CD4-positive, alpha-beta memory T cell (primary cell): ENCODE data around the gene INPP5A. TPM values are rescaled to one million over a fixed set of nuclear protein-coding genes. Genes with fewer than 3 reads are reported as not detected.

Experiments
- CTCF ChIA-PET: fragments of 350-600 bp; sonication (Branson Sonifier 250); formaldehyde crosslinking; loops from one replicate; lab custom pipeline; 2021; ENCODE audit warnings: inconsistent platforms; ENCODE audit not compliant: partially characterized antibody; lab: Charles Lee
- POLR2A ChIA-PET: fragments of 350-600 bp; sonication (Branson Sonifier 250); formaldehyde crosslinking; loops from one replicate; lab custom pipeline; 2021; ENCODE audit not compliant: partially characterized antibody; lab: Charles Lee
- DNase-seq, 5 donors: peaks; one replicate each; pipeline versions ENCODE4 v3.0.0 to v3.0.0-alpha.2; 2020 to 2022; ENCODE audit warnings: mixed read lengths in 1 of 5
- H3K27ac ChIP-seq: one replicate; pipeline ENCODE4 v1.7.0; 2013; ENCODE audit warnings: low read depth, low read length
- H3K27me3 ChIP-seq: 2 replicates; pipeline ENCODE4 v1.7.0; 2013; ENCODE audit warnings: mild to moderate bottlenecking, low read length, moderate library complexity; ENCODE audit not compliant: insufficient read depth
- H3K36me3 ChIP-seq: 2 replicates; pipeline ENCODE4 v1.7.0; 2013; ENCODE audit warnings: mild to moderate bottlenecking, low read length, moderate library complexity; ENCODE audit not compliant: insufficient read depth
- H3K4me1 ChIP-seq: 2 replicates; pipeline ENCODE4 v1.7.0; 2013; ENCODE audit warnings: mild to moderate bottlenecking, low read length, moderate library complexity; ENCODE audit not compliant: insufficient read depth
- H3K4me3 ChIP-seq, 2 donors: one replicate each; pipeline ENCODE4 v1.7.0; 2013; ENCODE audit warnings: low read length in 2 of 2, mild to moderate bottlenecking in 1 of 2
- H3K9me3 ChIP-seq, 2 donors: one replicate each; pipeline ENCODE4 v1.7.0; 2013; ENCODE audit warnings: low read length in 2 of 2, control low read depth in 1 of 2; ENCODE audit not compliant: control insufficient read depth in 1 of 2
- H3K27ac Mint-ChIP-seq, 7 donors: one replicate each; pipeline ENCODE4 v1.8.0; 2020 to 2021; ENCODE audit warnings: mixed read lengths in 7 of 7, mild to moderate bottlenecking in 6 of 7, inconsistent platforms in 3 of 7, moderate library complexity in 3 of 7
- H3K27me3 Mint-ChIP-seq, 2 donors: one replicate each; pipeline ENCODE4 v1.8.0; 2020 to 2021; ENCODE audit warnings: mixed read lengths in 2 of 2
- H3K36me3 Mint-ChIP-seq, 2 donors: one replicate each; pipeline ENCODE4 v1.8.0; 2020 to 2021; ENCODE audit warnings: mixed read lengths in 2 of 2, inconsistent platforms in 1 of 2, mild to moderate bottlenecking in 1 of 2
- H3K4me1 Mint-ChIP-seq, 4 donors: one replicate each; pipeline ENCODE4 v1.8.0; 2020 to 2021; ENCODE audit warnings: mixed read lengths in 4 of 4, mild to moderate bottlenecking in 1 of 4
- H3K4me3 Mint-ChIP-seq, 8 donors: one replicate each; pipeline ENCODE4 v1.8.0; 2020 to 2021; ENCODE audit warnings: mixed read lengths in 8 of 8, mild to moderate bottlenecking in 7 of 8, moderate library complexity in 6 of 8, inconsistent platforms in 3 of 8
- H3K9me3 Mint-ChIP-seq, 8 donors: one replicate each; pipeline ENCODE4 v1.8.0; 2020 to 2021; ENCODE audit warnings: mixed read lengths in 8 of 8, mild to moderate bottlenecking in 5 of 8, inconsistent platforms in 3 of 8, moderate library complexity in 1 of 8
- intact Hi-C: fragments of 100-400 bp; cut with micrococcal nuclease; formaldehyde crosslinking; loops from one replicate; pipeline ENCODE4 v1.15.1; 2023
- polyA plus RNA-seq, 2 donors: library from polyadenylated mRNA; unstranded; fragments of 300-500 nt; fragmentation: Illumina TruSeq; gene quantifications; one replicate each; pipeline ENCODE4 v1.2.3, GENCODE V29; 2021
- total RNA-seq, 2 experiments: library from RNA; stranded (reverse); gene quantifications; one replicate each; pipeline ENCODE4 v1.2.3, GENCODE V29; 2021

The INPP5A gene
- total and polyA plus RNA-seq, 4 experiments from 2014 or later = 0.61 to 19.3 (median 10.8) TPM

GRCh38 chr10:132493246-132493755, 44.3 kb upstream of the INPP5A start:
- no peaks in the 10 kb centered on the region for H3K27me3 ChIP-seq
- Mint-ChIP-seq H3K4me1 (no peaks in the 10 kb centered on the region), H3K36me3 (no peaks in the 10 kb centered on the region), H3K9me3 (peaks cover 0 to 3% (median 0%) of the 10 kb centered on the region in 8 donors), H3K27me3 (peaks cover 1 to 4% of the 10 kb centered on the region in 2 donors), H3K27ac (peak overlapping the region in 1 of 7 donors; percentile 29), H3K4me3 (no peak overlapping the region)
- H3K4me3 ChIP-seq = no peak overlapping the region
- no peaks in the 10 kb centered on the region for H3K4me1 ChIP-seq
- no peaks in the 10 kb centered on the region for H3K9me3 ChIP-seq
- ChIA-PET CTCF (no interaction called here), POLR2A (no interaction called here)
- intact Hi-C loops = no loop called here
- H3K27ac ChIP-seq = no peak overlapping the region
- DNase-seq = no peak
- no peaks in the 10 kb centered on the region for H3K36me3 ChIP-seq

GRCh38 chr10:132493756-132494290, 43.8 kb upstream of the INPP5A start:
- intact Hi-C loops = no loop called here
- Mint-ChIP-seq H3K27me3 (peaks cover 4 to 9% of the 10 kb centered on the region in 2 donors), H3K36me3 (no peaks in the 10 kb centered on the region), H3K4me3 (no peak overlapping the region), H3K4me1 (no peaks in the 10 kb centered on the region), H3K9me3 (peaks cover 0 to 3% (median 0%) of the 10 kb centered on the region in 8 donors), H3K27ac (peak overlapping the region in 1 of 7 donors; percentile 9)
- Histone ChIP-seq H3K36me3 (no peaks in the 10 kb centered on the region), H3K9me3 (no peaks in the 10 kb centered on the region), H3K4me1 (no peaks in the 10 kb centered on the region), H3K4me3 (no peak overlapping the region), H3K27me3 (no peaks in the 10 kb centered on the region), H3K27ac (no peak overlapping the region)
- ChIA-PET CTCF (no interaction called here), POLR2A (no interaction called here)
- DNase-seq = no peak

- ChIA-PET CTCF (no interaction called here), POLR2A (no interaction called here)
- H3K27ac Mint-ChIP-seq = no peak overlapping the region
- H3K4me1 Mint-ChIP-seq = no peaks in the 10 kb centered on the region
- no peak for DNase-seq
- Histone ChIP-seq H3K9me3 (no peaks in the 10 kb centered on the region), H3K4me1 (no peaks in the 10 kb centered on the region), H3K36me3 (no peaks in the 10 kb centered on the region), H3K27me3 (no peaks in the 10 kb centered on the region), H3K27ac (no peak overlapping the region), H3K4me3 (no peak overlapping the region)
- no peaks in the 10 kb centered on the region for H3K36me3 Mint-ChIP-seq
- peaks cover 4 to 11% of the 10 kb centered on the region in 2 donors for H3K27me3 Mint-ChIP-seq
- intact Hi-C loops = no loop called here
- H3K4me3 Mint-ChIP-seq = no peak overlapping the region
- peaks cover 0 to 3% (median 0%) of the 10 kb centered on the region in 8 donors for H3K9me3 Mint-ChIP-seq
Observed at GRCh38 chr10:132494866-132495630, 42.5 kb upstream of the INPP5A start.

GRCh38 chr10:132496360-132497062, 41.1 kb upstream of the INPP5A start:
- CTCF ChIA-PET = no interaction called here
- no peak for DNase-seq
- no peak overlapping the region for H3K27ac ChIP-seq
- Mint-ChIP-seq H3K4me3 (no peak overlapping the region), H3K9me3 (peaks cover 0 to 3% (median 0%) of the 10 kb centered on the region in 8 donors), H3K36me3 (no peaks in the 10 kb centered on the region), H3K27me3 (peaks cover 4 to 12% of the 10 kb centered on the region in 2 donors), H3K4me1 (no peaks in the 10 kb centered on the region), H3K27ac (no peak overlapping the region)
- no peaks in the 10 kb centered on the region for H3K36me3 ChIP-seq
- H3K27me3 ChIP-seq = no peaks in the 10 kb centered on the region
- POLR2A ChIA-PET = no interaction called here
- H3K9me3 ChIP-seq = no peaks in the 10 kb centered on the region
- intact Hi-C loops = no loop called here
- no peaks in the 10 kb centered on the region for H3K4me1 ChIP-seq
- no peak overlapping the region for H3K4me3 ChIP-seq

- Histone ChIP-seq H3K4me1 (no peaks in the 10 kb centered on the region), H3K9me3 (no peaks in the 10 kb centered on the region), H3K27ac (no peak overlapping the region), H3K27me3 (no peaks in the 10 kb centered on the region), H3K36me3 (no peaks in the 10 kb centered on the region), H3K4me3 (no peak overlapping the region)
- ChIA-PET CTCF (no interaction called here), POLR2A (no interaction called here)
- Mint-ChIP-seq H3K27ac (no peak overlapping the region), H3K36me3 (no peaks in the 10 kb centered on the region), H3K4me1 (no peaks in the 10 kb centered on the region), H3K27me3 (peaks cover 4 to 12% of the 10 kb centered on the region in 2 donors), H3K9me3 (peaks cover 0 to 3% (median 0%) of the 10 kb centered on the region in 8 donors), H3K4me3 (no peak overlapping the region)
- DNase-seq = no peak
- intact Hi-C loops = no loop called here
Observed at GRCh38 chr10:132497063-132497680, 40.4 kb upstream of the INPP5A start.

- Mint-ChIP-seq H3K4me1 (no peaks in the 10 kb centered on the region), H3K36me3 (no peaks in the 10 kb centered on the region), H3K27me3 (peaks cover 4 to 12% of the 10 kb centered on the region in 2 donors), H3K4me3 (no peak overlapping the region), H3K9me3 (no peaks in the 10 kb centered on the region), H3K27ac (no peak overlapping the region)
- H3K36me3 ChIP-seq = no peaks in the 10 kb centered on the region
- POLR2A ChIA-PET = no interaction called here
- intact Hi-C loops = no loop called here
- CTCF ChIA-PET = no interaction called here
- no peaks in the 10 kb centered on the region for H3K9me3 ChIP-seq
- H3K4me3 ChIP-seq = no peak overlapping the region
- H3K27ac ChIP-seq = no peak overlapping the region
- no peaks in the 10 kb centered on the region for H3K4me1 ChIP-seq
- no peaks in the 10 kb centered on the region for H3K27me3 ChIP-seq
- DNase-seq = no peak
Observed at GRCh38 chr10:132497861-132498561, 39.6 kb upstream of the INPP5A start.
